CD14-positive monocyte (primary cell): Measurements from ENCODE around the gene NR3C1. TPM values are rescaled to one million over a fixed set of nuclear protein-coding genes. Genes with fewer than 3 reads are reported as not detected.

Experiments
- DNase-seq, 3 donors: peaks; one replicate each; pipeline ENCODE4 v3.0.0-alpha.2; 2011 to 2022
- H2AFZ ChIP-seq: 2 replicates; pipeline ENCODE4 v1.6.0; 2012; ENCODE audit warnings: mild to moderate bottlenecking, low read depth, low read length, inconsistent platforms; ENCODE audit not compliant: insufficient read depth, poor library complexity, severe bottlenecking
- H3K27ac ChIP-seq, 2 donors: 1 replicate in 1 of 2; 2 replicates in 1 of 2; pipeline ENCODE4 v1.5.1; 2012 to 2013; ENCODE audit warnings: low read length in 2 of 2, control low read depth in 1 of 2, inconsistent platforms in 1 of 2, low read depth in 1 of 2, mild to moderate bottlenecking in 1 of 2
- H3K27me3 ChIP-seq, 2 donors: one replicate each; pipeline versions ENCODE4 v1.6.0 to v1.6.1; 2011 to 2013; ENCODE audit warnings: low read length in 2 of 2; ENCODE audit not compliant: control insufficient read depth in 2 of 2, insufficient read depth in 2 of 2
- H3K36me3 ChIP-seq, 2 donors: replicated peaks in 1 of 2; 1 replicate in 1 of 2; 2 replicates in 1 of 2; pipeline versions ENCODE4 v1.5.1 to v1.6.1; 2012 to 2013; ENCODE audit warnings: low read length in 2 of 2, control low read depth in 1 of 2, inconsistent platforms in 1 of 2, mild to moderate bottlenecking in 1 of 2; ENCODE audit not compliant: insufficient read depth in 2 of 2, control insufficient read depth in 1 of 2
- H3K4me1 ChIP-seq, 2 donors: 1 replicate in 1 of 2; 2 replicates in 1 of 2; pipeline versions ENCODE4 v1.5.1 to v1.6.1; 2012 to 2013; ENCODE audit warnings: low read length in 2 of 2, control low read depth in 1 of 2, inconsistent platforms in 1 of 2, mild to moderate bottlenecking in 1 of 2, moderate library complexity in 1 of 2; ENCODE audit not compliant: insufficient read depth in 2 of 2, control insufficient read depth in 1 of 2
- H3K4me2 ChIP-seq: replicated peaks from 2 replicates; pipeline ENCODE3; 2012; ENCODE audit warnings: low read length, moderate library complexity, mild to moderate bottlenecking; ENCODE audit not compliant: poor library complexity, severe bottlenecking; ENCODE audit errors: extremely low read depth
- H3K4me3 ChIP-seq, 3 experiments: fragments of 200-600 bp in 1 of 3; sonication (generic) in 1 of 3; replicated peaks in 1 of 3; 1 replicate in 2 of 3; 2 replicates in 1 of 3; pipeline ENCODE4 v1.5.1; 2011 to 2013; ENCODE audit warnings: low read length in 3 of 3, mild to moderate bottlenecking in 3 of 3, control low read depth in 2 of 3, low read depth in 2 of 3, inconsistent platforms in 1 of 3, moderate library complexity in 1 of 3
- H3K79me2 ChIP-seq: 2 replicates; pipeline ENCODE4 v1.6.0; 2012; ENCODE audit warnings: mild to moderate bottlenecking, control low read depth, inconsistent platforms, low read length, moderate library complexity; ENCODE audit not compliant: insufficient read depth
- H3K9ac ChIP-seq: 2 replicates; pipeline ENCODE4 v1.6.0; 2017; ENCODE audit warnings: low read length, mild to moderate bottlenecking; ENCODE audit not compliant: insufficient read depth, poor library complexity, severe bottlenecking
- H3K9me3 ChIP-seq, 2 donors: replicated peaks in 1 of 2; 1 replicate in 1 of 2; 2 replicates in 1 of 2; pipeline versions ENCODE4 v1.5.1 to v1.6.1; 2012 to 2013; ENCODE audit warnings: low read length in 2 of 2, control low read depth in 1 of 2; ENCODE audit not compliant: control insufficient read depth in 1 of 2, insufficient read depth in 1 of 2
- H4K20me1 ChIP-seq: 2 replicates; pipeline ENCODE4 v1.6.0; 2012; ENCODE audit warnings: mild to moderate bottlenecking, low read length, control low read depth, moderate library complexity; ENCODE audit not compliant: insufficient read depth
- H3K27ac Mint-ChIP-seq, 7 donors: one replicate each; pipeline ENCODE4 v1.8.0; 2020; ENCODE audit warnings: mild to moderate bottlenecking in 7 of 7, mixed read lengths in 7 of 7, moderate library complexity in 6 of 7, inconsistent platforms in 2 of 7
- H3K27me3 Mint-ChIP-seq, 3 donors: one replicate each; pipeline ENCODE4 v1.8.0; 2021 to 2022; ENCODE audit warnings: low read depth in 3 of 3, mild to moderate bottlenecking in 3 of 3, mixed read lengths in 3 of 3, moderate library complexity in 3 of 3, inconsistent platforms in 1 of 3
- H3K36me3 Mint-ChIP-seq, 2 donors: one replicate each; pipeline ENCODE4 v1.8.0; 2020; ENCODE audit warnings: mixed read lengths in 2 of 2, inconsistent platforms in 1 of 2, mild to moderate bottlenecking in 1 of 2
- H3K4me1 Mint-ChIP-seq: one replicate; pipeline ENCODE4 v1.8.0; 2020; ENCODE audit warnings: mild to moderate bottlenecking, mixed read lengths
- H3K4me3 Mint-ChIP-seq, 2 donors: one replicate each; pipeline ENCODE4 v1.8.0; 2020; ENCODE audit warnings: mild to moderate bottlenecking in 2 of 2, mixed read lengths in 2 of 2, moderate library complexity in 1 of 2
- H3K9me3 Mint-ChIP-seq, 7 donors: one replicate each; pipeline ENCODE4 v1.8.0; 2020 to 2022; ENCODE audit warnings: mixed read lengths in 7 of 7, mild to moderate bottlenecking in 6 of 7, moderate library complexity in 6 of 7, inconsistent platforms in 2 of 7
- CTCF ChIP-seq: fragments of 200-600 bp; IDR thresholded peaks from one replicate; pipeline ENCODE4 v1.8.0; 2022; ENCODE audit warnings: antibody characterized with exemption, mild to moderate bottlenecking
- WGBS: methylation state at CpG from one replicate; pipeline ENCODE4 v1.1.5; 2013; ENCODE audit warnings: missing lambda C conversion rate; ENCODE audit not compliant: insufficient coverage; 5-methylcytosine and 5-hydroxymethylcytosine counted together
- intact Hi-C, 2 donors: fragments of 100-400 bp; cut with micrococcal nuclease; formaldehyde crosslinking; loops; one replicate each; pipeline versions ENCODE4 v1.15.0 to v1.15.1; 2023
- polyA plus RNA-seq, 3 donors: library from polyadenylated mRNA; depleted of rRNA in 1 of 3; unstranded in 2 of 3; stranded (reverse) in 1 of 3; fragments of 300-500 nt in 2 of 3; fragments of >200 nt in 1 of 3; fragmentation: Illumina TruSeq in 2 of 3; gene quantifications; 1 replicate in 2 of 3; 2 replicates in 1 of 3; pipeline ENCODE4 v1.2.3, GENCODE V29; 2012 to 2021

The NR3C1 gene
- polyA plus RNA-seq, 3 donors = 25.4 to 82.8 (median 75.1) TPM

GRCh38 chr5:143249851-143250250 lies 153.6 kb downstream of the NR3C1 start:
- Histone ChIP-seq H3K4me1 (peaks cover 15 to 30% of the 10 kb centered on the region in 2 donors), H3K36me3 (no peaks in the 10 kb centered on the region), H3K27ac (no peak overlapping the region), H3K9me3 (peaks cover 0 to 5% of the 10 kb centered on the region in 2 donors), H3K79me2 (no peaks in the 10 kb centered on the region), H3K9ac (no peak overlapping the region), H4K20me1 (no peaks in the 10 kb centered on the region), H3K27me3 (no peaks in the 10 kb centered on the region), H2AFZ (no peak overlapping the region), H3K4me2 (no peak overlapping the region), H3K4me3 (no peak overlapping the region)
- TF ChIP-seq CTCF = no peak
- no peak overlapping the region for H3K27ac Mint-ChIP-seq
- no peak for DNase-seq
- intact Hi-C loops = no loop called here
- H3K36me3 Mint-ChIP-seq = no peaks in the 10 kb centered on the region
- peaks cover 3 to 15% (median 8%) of the 10 kb centered on the region in 7 donors for H3K9me3 Mint-ChIP-seq
- H3K27me3 Mint-ChIP-seq = peaks cover 0 to 2% (median 2%) of the 10 kb centered on the region in 3 donors
- H3K4me3 Mint-ChIP-seq = no peak overlapping the region
- H3K4me1 Mint-ChIP-seq = peaks cover 36% of the 10 kb centered on the region
- no CpG with 5 or more reads among the region's 2 CpGs for WGBS

GRCh38 chr5:143248822-143249579 lies 154.5 kb downstream of the NR3C1 start:
- Histone ChIP-seq H3K27ac (peak overlapping the region in 1 of 2 donors; percentile 9), H3K4me2 (no peak overlapping the region)

More at GRCh38 chr5:143248822-143249579, 154.5 kb downstream of the NR3C1 start:
- H3K9me3 Mint-ChIP-seq = peaks cover 5 to 16% (median 8%) of the 10 kb centered on the region in 7 donors
- TF ChIP-seq CTCF = no peak
- H3K36me3 Mint-ChIP-seq = no peaks in the 10 kb centered on the region
- H3K79me2 ChIP-seq = no peaks in the 10 kb centered on the region
- intact Hi-C loops = no loop called here
- no peak overlapping the region for H3K4me3 Mint-ChIP-seq
- peak overlapping the region in 6 of 7 donors; percentile 27 to 84 (median 66) for H3K27ac Mint-ChIP-seq
- WGBS = no CpG with 5 or more reads among the region's 3 CpGs
- H4K20me1 ChIP-seq = no peaks in the 10 kb centered on the region
- H3K36me3 ChIP-seq = no peaks in the 10 kb centered on the region
- peaks cover 36% of the 10 kb centered on the region for H3K4me1 Mint-ChIP-seq
- H3K27me3 Mint-ChIP-seq = peaks cover 0 to 2% (median 2%) of the 10 kb centered on the region in 3 donors
- peaks cover 15 to 30% of the 10 kb centered on the region in 2 donors for H3K4me1 ChIP-seq
- no peak overlapping the region for H3K9ac ChIP-seq
- H2AFZ ChIP-seq = no peak overlapping the region
- no peaks in the 10 kb centered on the region for H3K27me3 ChIP-seq
- DNase-seq = peak in 1 of 3 donors; percentile 44
- H3K9me3 ChIP-seq = peaks cover 0 to 6% of the 10 kb centered on the region in 2 donors
- H3K4me3 ChIP-seq = no peak overlapping the region
